ENCODE data around the gene EGFR.

The EGFR gene

DNA sequence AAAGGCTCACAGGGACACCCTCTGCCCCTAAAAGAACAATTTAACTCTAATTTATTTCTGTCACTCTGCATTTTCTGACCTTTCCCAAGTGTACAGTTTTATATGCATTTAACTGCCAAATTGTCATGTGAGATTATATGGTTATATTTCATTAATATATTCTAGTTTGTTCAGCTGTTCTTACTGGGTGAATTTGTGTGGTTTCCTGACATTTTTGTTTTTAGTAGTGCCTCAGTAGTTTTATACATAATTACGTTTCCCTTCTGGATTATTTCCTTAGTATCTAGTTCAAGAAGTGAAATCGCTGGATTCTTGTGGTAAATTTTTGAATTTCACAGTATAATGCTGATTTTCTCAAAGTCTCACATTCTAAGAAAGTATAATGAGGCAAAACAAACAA lies 41.3 kb downstream of the EGFR start:
- no peak for DNase-seq (ENCODE audit: low spot score)
- in situ Hi-C loops (cut with MboI; ENCODE audit: low pct_unique_long_range_greater_than_20kb, low sequenced_read_pairs, unreplicated experiment) = no loop called here
- TF ChIP-seq CTCF (IDR thresholded peaks at IDR 0.05; ENCODE audit: extremely low read depth, insufficient read depth, missing control alignments) = no peak

DNA sequence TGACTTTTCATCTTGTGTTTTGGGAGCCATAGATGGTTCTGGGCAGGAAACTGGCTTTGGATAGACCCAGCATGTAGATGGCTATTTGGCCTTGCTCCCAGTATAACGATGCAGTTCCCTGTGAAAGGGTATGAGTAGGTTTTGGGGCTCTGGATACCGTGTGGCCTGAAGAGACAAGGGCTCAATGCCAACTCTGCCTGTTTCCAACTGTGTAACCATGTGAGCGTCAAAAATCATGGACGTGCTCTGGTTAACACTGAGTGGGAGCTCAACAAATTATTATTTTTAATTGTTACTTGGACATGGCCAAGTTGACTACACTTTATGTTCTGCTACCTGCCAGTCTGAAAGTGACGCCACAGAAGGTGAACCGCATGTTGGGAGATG lies 41.8 kb downstream of the EGFR start:
- DNase-seq (ENCODE audit: low spot score) = no peak
- TF ChIP-seq CTCF (IDR thresholded peaks at IDR 0.05; ENCODE audit: extremely low read depth, insufficient read depth, missing control alignments) = no peak
- in situ Hi-C loops (cut with MboI; ENCODE audit: low pct_unique_long_range_greater_than_20kb, low sequenced_read_pairs, unreplicated experiment) = no loop called here

DNA sequence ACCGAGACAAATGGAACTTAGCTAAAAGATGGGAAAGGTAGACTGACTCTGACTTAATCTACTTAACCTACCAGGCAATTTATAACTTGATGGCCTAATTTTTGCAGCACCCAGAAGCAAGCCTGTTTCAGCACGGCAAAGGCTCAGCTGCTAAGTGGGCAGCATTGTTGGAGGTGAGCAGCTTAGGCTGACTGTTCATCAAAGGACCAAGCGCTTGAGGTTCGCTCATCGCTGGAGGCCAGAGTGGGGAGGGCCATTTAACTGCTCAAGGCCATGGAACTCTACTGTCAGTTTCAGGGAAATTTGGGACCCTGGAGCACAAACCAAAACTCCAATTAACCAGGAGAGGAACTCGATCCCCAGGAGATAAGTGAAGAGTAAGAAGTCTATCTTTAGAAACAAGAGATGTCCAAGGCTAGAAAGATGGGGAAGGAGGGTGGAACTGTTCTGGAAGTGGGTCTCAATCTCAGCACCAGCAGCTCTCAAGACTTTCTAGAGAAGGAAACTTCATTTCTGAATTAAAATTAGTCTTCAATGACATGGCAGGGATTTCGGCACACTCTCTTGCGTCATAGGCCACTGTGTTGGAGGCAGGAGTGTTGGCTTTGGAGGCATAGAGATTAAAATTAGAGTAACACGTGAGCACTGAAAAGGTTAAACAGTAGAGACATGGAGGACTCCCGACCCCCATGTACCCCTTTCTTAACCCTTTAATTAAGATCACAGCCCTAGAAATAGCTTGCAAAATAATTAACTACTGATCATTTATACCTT lies 43.1 kb downstream of the EGFR start:
- no peak for DNase-seq (ENCODE audit: low spot score)
- in situ Hi-C loops (cut with MboI; ENCODE audit: low pct_unique_long_range_greater_than_20kb, low sequenced_read_pairs, unreplicated experiment) = no loop called here
- no peak for TF ChIP-seq CTCF (IDR thresholded peaks at IDR 0.05; ENCODE audit: extremely low read depth, insufficient read depth, missing control alignments)

- no peak for TF ChIP-seq CTCF (IDR thresholded peaks at IDR 0.05; ENCODE audit: extremely low read depth, insufficient read depth, missing control alignments)
- no peak for DNase-seq (ENCODE audit: low spot score)
- in situ Hi-C loops (cut with MboI; ENCODE audit: low pct_unique_long_range_greater_than_20kb, low sequenced_read_pairs, unreplicated experiment) = no loop called here
These were observed 44.2 kb downstream of the EGFR start for GRCh38 chr7:55063061-55063460.

- in situ Hi-C loops (cut with MboI; ENCODE audit: low pct_unique_long_range_greater_than_20kb, low sequenced_read_pairs, unreplicated experiment) = no loop called here
- no peak for TF ChIP-seq CTCF (IDR thresholded peaks at IDR 0.05; ENCODE audit: extremely low read depth, insufficient read depth, missing control alignments)
- no peak for DNase-seq (ENCODE audit: low spot score)
These were observed 44.8 kb downstream of the EGFR start for GRCh38 chr7:55063633-55064032.

- in situ Hi-C loops (cut with MboI; ENCODE audit: low pct_unique_long_range_greater_than_20kb, low sequenced_read_pairs, unreplicated experiment) = no loop called here
- TF ChIP-seq CTCF (IDR thresholded peaks at IDR 0.05; ENCODE audit: extremely low read depth, insufficient read depth, missing control alignments) = no peak
- DNase-seq (ENCODE audit: low spot score) = no peak
These were observed 46.3 kb downstream of the EGFR start for GRCh38 chr7:55065079-55065478.
